Nephron progenitor cell (in vitro differentiated cells): ENCODE results near the gene APLNR.
A peak's percentile ranks its signal among the peaks of the same experiment; 100 is the strongest.

Experiments used
- DNase-seq: peaks from one replicate; pipeline ENCODE4 v3.0.0; 2021
- H3K27ac Mint-ChIP-seq: 2 replicates; pipeline ENCODE4 v1.8.0; 2021; ENCODE audit warnings: mild to moderate bottlenecking, moderate library complexity, mixed read lengths
- H3K27me3 Mint-ChIP-seq: 2 replicates; pipeline ENCODE4 v1.8.0; 2021; ENCODE audit warnings: mild to moderate bottlenecking, low read depth, mixed read lengths; ENCODE audit not compliant: poor library complexity
- H3K36me3 Mint-ChIP-seq: 2 replicates; pipeline ENCODE4 v1.8.0; 2021; ENCODE audit warnings: low read depth, mixed read lengths
- H3K4me1 Mint-ChIP-seq: 2 replicates; pipeline ENCODE4 v1.8.0; 2021; ENCODE audit warnings: mixed read lengths
- H3K4me3 Mint-ChIP-seq: 2 replicates; pipeline ENCODE4 v1.8.0; 2021; ENCODE audit warnings: mild to moderate bottlenecking, moderate library complexity, mixed read lengths
- H3K9me3 Mint-ChIP-seq: 2 replicates; pipeline ENCODE4 v1.8.0; 2021; ENCODE audit warnings: mild to moderate bottlenecking, moderate library complexity, mixed read lengths
- TF ChIP-seq, protein P1 (sequence below): fragments of 200-600 bp; sonication (generic); IDR thresholded peaks from 2 replicates; pipeline ENCODE4 v1.5.0; 2021; ENCODE audit warnings: antibody characterized with exemption

The APLNR gene

DNA sequence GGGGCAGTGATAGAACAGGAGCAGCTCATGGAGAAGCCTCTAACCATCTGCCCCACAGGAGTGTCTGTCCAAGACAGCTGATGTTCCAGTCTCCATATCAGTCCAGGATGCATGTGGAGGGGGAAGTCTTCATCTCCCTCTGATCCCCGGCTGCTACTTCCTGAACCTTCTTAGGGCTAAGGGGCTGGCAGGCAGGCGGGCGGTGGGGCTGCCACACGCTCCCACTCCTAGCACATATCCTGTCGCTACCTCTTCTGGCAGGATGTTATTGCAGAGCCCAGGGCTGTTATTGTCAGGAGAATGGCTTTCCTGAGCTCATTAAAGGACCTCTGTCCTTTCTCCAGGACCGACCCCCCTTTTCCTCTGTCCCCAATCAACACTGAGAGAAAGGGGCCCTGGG lies 29.9 kb downstream of the APLNR start:
- Mint-ChIP-seq H3K9me3 (no peaks in the 10 kb centered on the region), H3K4me1 (peaks cover 72% of the 10 kb centered on the region), H3K27me3 (peaks cover 12% of the 10 kb centered on the region), H3K4me3 (no peak overlapping the region), H3K36me3 (no peaks in the 10 kb centered on the region), H3K27ac (no peak overlapping the region)
- no peak for DNase-seq
- TF ChIP-seq, protein P1, sequence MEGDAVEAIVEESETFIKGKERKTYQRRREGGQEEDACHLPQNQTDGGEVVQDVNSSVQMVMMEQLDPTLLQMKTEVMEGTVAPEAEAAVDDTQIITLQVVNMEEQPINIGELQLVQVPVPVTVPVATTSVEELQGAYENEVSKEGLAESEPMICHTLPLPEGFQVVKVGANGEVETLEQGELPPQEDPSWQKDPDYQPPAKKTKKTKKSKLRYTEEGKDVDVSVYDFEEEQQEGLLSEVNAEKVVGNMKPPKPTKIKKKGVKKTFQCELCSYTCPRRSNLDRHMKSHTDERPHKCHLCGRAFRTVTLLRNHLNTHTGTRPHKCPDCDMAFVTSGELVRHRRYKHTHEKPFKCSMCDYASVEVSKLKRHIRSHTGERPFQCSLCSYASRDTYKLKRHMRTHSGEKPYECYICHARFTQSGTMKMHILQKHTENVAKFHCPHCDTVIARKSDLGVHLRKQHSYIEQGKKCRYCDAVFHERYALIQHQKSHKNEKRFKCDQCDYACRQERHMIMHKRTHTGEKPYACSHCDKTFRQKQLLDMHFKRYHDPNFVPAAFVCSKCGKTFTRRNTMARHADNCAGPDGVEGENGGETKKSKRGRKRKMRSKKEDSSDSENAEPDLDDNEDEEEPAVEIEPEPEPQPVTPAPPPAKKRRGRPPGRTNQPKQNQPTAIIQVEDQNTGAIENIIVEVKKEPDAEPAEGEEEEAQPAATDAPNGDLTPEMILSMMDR: no peak

- Mint-ChIP-seq H3K36me3 (no peaks in the 10 kb centered on the region), H3K9me3 (no peaks in the 10 kb centered on the region), H3K4me1 (peaks cover 76% of the 10 kb centered on the region), H3K27me3 (peaks cover 9% of the 10 kb centered on the region), H3K4me3 (no peak overlapping the region), H3K27ac (peak overlapping the region; percentile 9)
- DNase-seq: no peak
- TF ChIP-seq, protein P1: no peak
These were observed 31.9 kb downstream of the APLNR start for GRCh38 chr11:57205041-57205641.

GRCh38 chr11:57203882-57204480 lies 33.1 kb downstream of the APLNR start:
- H3K27ac Mint-ChIP-seq: peak overlapping the region; percentile 30
- no peaks in the 10 kb centered on the region for H3K36me3 Mint-ChIP-seq
- H3K4me3 Mint-ChIP-seq: no peak overlapping the region
- no peaks in the 10 kb centered on the region for H3K9me3 Mint-ChIP-seq
- peaks cover 78% of the 10 kb centered on the region for H3K4me1 Mint-ChIP-seq
- peaks cover 9% of the 10 kb centered on the region for H3K27me3 Mint-ChIP-seq
- no peak for DNase-seq
- TF ChIP-seq, protein P1: no peak

GRCh38 chr11:57203359-57203758 lies 33.7 kb downstream of the APLNR start:
- H3K4me3 Mint-ChIP-seq: no peak overlapping the region
- DNase-seq: no peak
- H3K27me3 Mint-ChIP-seq: peaks cover 9% of the 10 kb centered on the region
- H3K27ac Mint-ChIP-seq: no peak overlapping the region
- no peaks in the 10 kb centered on the region for H3K9me3 Mint-ChIP-seq
- TF ChIP-seq, protein P1: no peak
- peaks cover 73% of the 10 kb centered on the region for H3K4me1 Mint-ChIP-seq
- H3K36me3 Mint-ChIP-seq: no peaks in the 10 kb centered on the region

GRCh38 chr11:57202281-57202680 lies 34.8 kb downstream of the APLNR start:
- Mint-ChIP-seq H3K27ac (no peak overlapping the region), H3K4me1 (peaks cover 64% of the 10 kb centered on the region)
- TF ChIP-seq, protein P1: no peak

DNA sequence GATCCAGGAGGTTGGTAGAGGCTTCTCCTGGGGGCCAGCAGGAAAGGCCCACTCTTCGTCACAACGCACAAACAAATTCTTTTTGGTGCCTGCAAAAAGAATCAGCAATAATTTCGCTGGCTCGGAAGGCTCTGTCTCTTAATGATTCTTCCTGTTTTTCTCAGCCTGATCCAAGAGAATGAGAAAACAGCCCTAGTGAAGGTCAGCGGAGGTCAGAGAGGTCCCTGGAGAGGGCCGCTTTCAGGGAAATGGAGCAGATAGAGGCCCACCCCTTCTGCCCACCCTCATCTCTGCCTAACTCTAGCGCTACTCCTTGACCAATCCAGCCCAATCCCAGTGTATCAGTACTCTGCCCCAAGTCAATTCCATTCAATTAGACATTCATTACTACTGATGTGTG lies 36.1 kb downstream of the APLNR start:
- TF ChIP-seq, protein P1: no peak
- DNase-seq: no peak
- Mint-ChIP-seq H3K36me3 (no peaks in the 10 kb centered on the region), H3K4me1 (peaks cover 56% of the 10 kb centered on the region), H3K27ac (no peak overlapping the region), H3K4me3 (no peak overlapping the region), H3K9me3 (no peaks in the 10 kb centered on the region), H3K27me3 (peaks cover 9% of the 10 kb centered on the region)

More at GRCh38 chr11:57202281-57202680, 34.8 kb downstream of the APLNR start:
- peaks cover 9% of the 10 kb centered on the region for H3K27me3 Mint-ChIP-seq
- H3K36me3 Mint-ChIP-seq: no peaks in the 10 kb centered on the region
- no peaks in the 10 kb centered on the region for H3K9me3 Mint-ChIP-seq
- H3K4me3 Mint-ChIP-seq: no peak overlapping the region
- DNase-seq: no peak
